ENCODE data around the gene TRIM9.
"Not testable (repeated sequence)": the region's sequence is repeated elsewhere in the genome, so short reads cannot be mapped to it uniquely, and the experiment has no call there.

TRIM9 gene

GRCh38 chr14:50957296-50957695 is 137.6 kb downstream of the TRIM9 start:
- Histone ChIP-seq H3K4me1 (ENCODE audit: control insufficient read depth, insufficient read depth, low read length, poor library complexity, severe bottlenecking) (no peaks in the 10 kb centered on the region), H3K27ac (ENCODE audit: insufficient read depth, low read length, poor library complexity, severe bottlenecking) (no peak overlapping the region), H3K4me3 (ENCODE audit: insufficient read depth, low read depth, low read length, poor library complexity, severe bottlenecking) (no peak overlapping the region), H3K36me3 (ENCODE audit: control insufficient read depth, insufficient read depth, low read length) (no peaks in the 10 kb centered on the region), H3K9me3 (ENCODE audit: control insufficient read depth, low read length) (no peaks in the 10 kb centered on the region), H3K27me3 (replicated peaks; ENCODE audit: control insufficient read depth, insufficient read depth, low read length, poor library complexity, severe bottlenecking) (no peaks in the 10 kb centered on the region)
- DNase-seq, result no peak

- not testable (repeated sequence) for H3K27me3 ChIP-seq (replicated peaks; ENCODE audit: control insufficient read depth, insufficient read depth, low read length, poor library complexity, severe bottlenecking); DNase-seq; H3K27ac ChIP-seq (ENCODE audit: insufficient read depth, low read length, poor library complexity, severe bottlenecking); H3K4me3 ChIP-seq (ENCODE audit: insufficient read depth, low read depth, low read length, poor library complexity, severe bottlenecking); H3K4me1 ChIP-seq (ENCODE audit: control insufficient read depth, insufficient read depth, low read length, poor library complexity, severe bottlenecking); H3K9me3 ChIP-seq (ENCODE audit: control insufficient read depth, low read length); H3K36me3 ChIP-seq (ENCODE audit: control insufficient read depth, insufficient read depth, low read length)
These were observed 138.5 kb downstream of the TRIM9 start for GRCh38 chr14:50956421-50956820.

- no peaks in the 10 kb centered on the region for H3K4me1 ChIP-seq (ENCODE audit: control insufficient read depth, insufficient read depth, low read length, poor library complexity, severe bottlenecking)
- H3K4me3 ChIP-seq (ENCODE audit: insufficient read depth, low read depth, low read length, poor library complexity, severe bottlenecking), result no peak overlapping the region
- H3K27ac ChIP-seq (ENCODE audit: insufficient read depth, low read length, poor library complexity, severe bottlenecking), result no peak overlapping the region
- DNase-seq, result no peak
- no peaks in the 10 kb centered on the region for H3K36me3 ChIP-seq (ENCODE audit: control insufficient read depth, insufficient read depth, low read length)
- H3K27me3 ChIP-seq (replicated peaks; ENCODE audit: control insufficient read depth, insufficient read depth, low read length, poor library complexity, severe bottlenecking), result no peaks in the 10 kb centered on the region
- H3K9me3 ChIP-seq (ENCODE audit: control insufficient read depth, low read length), result no peaks in the 10 kb centered on the region
These were observed 139.4 kb downstream of the TRIM9 start for GRCh38 chr14:50955373-50956043.

- H3K27me3 ChIP-seq (replicated peaks; ENCODE audit: control insufficient read depth, insufficient read depth, low read length, poor library complexity, severe bottlenecking), result no peaks in the 10 kb centered on the region
These were observed 140.0 kb downstream of the TRIM9 start for GRCh38 chr14:50954811-50955372.

GRCh38 chr14:50953502-50953901 is 141.4 kb downstream of the TRIM9 start:
- H3K4me3 ChIP-seq (ENCODE audit: insufficient read depth, low read depth, low read length, poor library complexity, severe bottlenecking), result no peak overlapping the region
- no peaks in the 10 kb centered on the region for H3K27me3 ChIP-seq (replicated peaks; ENCODE audit: control insufficient read depth, insufficient read depth, low read length, poor library complexity, severe bottlenecking)
- no peaks in the 10 kb centered on the region for H3K36me3 ChIP-seq (ENCODE audit: control insufficient read depth, insufficient read depth, low read length)
- H3K9me3 ChIP-seq (ENCODE audit: control insufficient read depth, low read length), result no peaks in the 10 kb centered on the region
- DNase-seq, result no peak
- H3K4me1 ChIP-seq (ENCODE audit: control insufficient read depth, insufficient read depth, low read length, poor library complexity, severe bottlenecking), result no peaks in the 10 kb centered on the region
- H3K27ac ChIP-seq (ENCODE audit: insufficient read depth, low read length, poor library complexity, severe bottlenecking), result no peak overlapping the region

More at GRCh38 chr14:50954811-50955372, 140.0 kb downstream of the TRIM9 start:
- Histone ChIP-seq H3K9me3 (ENCODE audit: control insufficient read depth, low read length) (no peaks in the 10 kb centered on the region), H3K27ac (ENCODE audit: insufficient read depth, low read length, poor library complexity, severe bottlenecking) (no peak overlapping the region), H3K4me1 (ENCODE audit: control insufficient read depth, insufficient read depth, low read length, poor library complexity, severe bottlenecking) (no peaks in the 10 kb centered on the region), H3K36me3 (ENCODE audit: control insufficient read depth, insufficient read depth, low read length) (no peaks in the 10 kb centered on the region), H3K4me3 (ENCODE audit: insufficient read depth, low read depth, low read length, poor library complexity, severe bottlenecking) (no peak overlapping the region)
- no peak for DNase-seq

GRCh38 chr14:50951032-50951431 is 143.9 kb downstream of the TRIM9 start:
- DNase-seq, result no peak
- Histone ChIP-seq H3K4me3 (ENCODE audit: insufficient read depth, low read depth, low read length, poor library complexity, severe bottlenecking) (no peak overlapping the region), H3K9me3 (ENCODE audit: control insufficient read depth, low read length) (no peaks in the 10 kb centered on the region), H3K36me3 (ENCODE audit: control insufficient read depth, insufficient read depth, low read length) (no peaks in the 10 kb centered on the region), H3K27ac (ENCODE audit: insufficient read depth, low read length, poor library complexity, severe bottlenecking) (no peak overlapping the region), H3K27me3 (replicated peaks; ENCODE audit: control insufficient read depth, insufficient read depth, low read length, poor library complexity, severe bottlenecking) (no peaks in the 10 kb centered on the region), H3K4me1 (ENCODE audit: control insufficient read depth, insufficient read depth, low read length, poor library complexity, severe bottlenecking) (no peaks in the 10 kb centered on the region)

GRCh38 chr14:50948205-50948604 is 146.7 kb downstream of the TRIM9 start:
- Histone ChIP-seq H3K27ac (ENCODE audit: insufficient read depth, low read length, poor library complexity, severe bottlenecking) (no peak overlapping the region), H3K9me3 (ENCODE audit: control insufficient read depth, low read length) (no peaks in the 10 kb centered on the region), H3K4me1 (ENCODE audit: control insufficient read depth, insufficient read depth, low read length, poor library complexity, severe bottlenecking) (peaks cover 12% of the 10 kb centered on the region), H3K36me3 (ENCODE audit: control insufficient read depth, insufficient read depth, low read length) (no peaks in the 10 kb centered on the region), H3K4me3 (ENCODE audit: insufficient read depth, low read depth, low read length, poor library complexity, severe bottlenecking) (no peak overlapping the region), H3K27me3 (replicated peaks; ENCODE audit: control insufficient read depth, insufficient read depth, low read length, poor library complexity, severe bottlenecking) (peaks cover 14% of the 10 kb centered on the region)
- no peak for DNase-seq

- no peaks in the 10 kb centered on the region for H3K9me3 ChIP-seq (ENCODE audit: control insufficient read depth, low read length)
- H3K27ac ChIP-seq (ENCODE audit: insufficient read depth, low read length, poor library complexity, severe bottlenecking), result no peak overlapping the region
- DNase-seq, result no peak
- peaks cover 16% of the 10 kb centered on the region for H3K27me3 ChIP-seq (replicated peaks; ENCODE audit: control insufficient read depth, insufficient read depth, low read length, poor library complexity, severe bottlenecking)
- H3K4me3 ChIP-seq (ENCODE audit: insufficient read depth, low read depth, low read length, poor library complexity, severe bottlenecking), result no peak overlapping the region
- no peaks in the 10 kb centered on the region for H3K36me3 ChIP-seq (ENCODE audit: control insufficient read depth, insufficient read depth, low read length)
- peaks cover 12% of the 10 kb centered on the region for H3K4me1 ChIP-seq (ENCODE audit: control insufficient read depth, insufficient read depth, low read length, poor library complexity, severe bottlenecking)
These were observed 147.5 kb downstream of the TRIM9 start for GRCh38 chr14:50947446-50947845.

GRCh38 chr14:50946234-50946935 is 148.5 kb downstream of the TRIM9 start:
- Histone ChIP-seq H3K4me3 (ENCODE audit: insufficient read depth, low read depth, low read length, poor library complexity, severe bottlenecking) (no peak overlapping the region), H3K36me3 (ENCODE audit: control insufficient read depth, insufficient read depth, low read length) (no peaks in the 10 kb centered on the region), H3K4me1 (ENCODE audit: control insufficient read depth, insufficient read depth, low read length, poor library complexity, severe bottlenecking) (peaks cover 12% of the 10 kb centered on the region), H3K9me3 (ENCODE audit: control insufficient read depth, low read length) (no peaks in the 10 kb centered on the region), H3K27me3 (replicated peaks; ENCODE audit: control insufficient read depth, insufficient read depth, low read length, poor library complexity, severe bottlenecking) (peaks cover 16% of the 10 kb centered on the region), H3K27ac (ENCODE audit: insufficient read depth, low read length, poor library complexity, severe bottlenecking) (no peak overlapping the region)
- no peak for DNase-seq
